A549 (cell line): Measurements from ENCODE around the gene MFNG. TPM values are rescaled to one million over a fixed set of nuclear protein-coding genes. Genes with fewer than 3 reads are reported as not detected.

Experiments used
- ATAC-seq, 2 experiments: fragments of 200-7000 bp in 1 of 2; fragments of >200 bp in 1 of 2; cut with Nextera tagmentation in 1 of 2; cut with Tn5 transposase in 1 of 2; 3 replicates each; pipeline versions ENCODE4 v1.8.0 to v1.9.1; 2018 to 2020; ENCODE audit warnings: mild to moderate bottlenecking in 1 of 2, moderate library complexity in 1 of 2
- CTCF ChIA-PET: fragments of 300-600 bp; sonication (Branson Sonifier 250); formaldehyde crosslinking; extraction: SDS; loops from one replicate; lab custom pipeline; 2021; ENCODE audit warnings: antibody characterized with exemption, inconsistent platforms; lab: Yijun Ruan, JAX
- POLR2A ChIA-PET: fragments of 350-600 bp; formaldehyde crosslinking; extraction: SDS; loops from one replicate; lab custom pipeline; 2021; ENCODE audit warnings: antibody characterized with exemption, inconsistent platforms; lab: Yijun Ruan, JAX
- DNase-seq, 2 experiments: peaks; one replicate each; pipeline versions ENCODE4 v3.0.0 to v3.0.0-alpha.2; 2011 to 2016; ENCODE audit warnings: low read depth in 1 of 2, low spot score in 1 of 2
- FAIRE-seq: peaks from 2 replicates; lab custom pipeline; 2011; peaks lifted over from hg19 to GRCh38; lab: Jason Lieb, UNC
- H3K27ac ChIP-seq, 2 experiments: fragments of >200 bp; sonication (Bioruptor Twin); formaldehyde crosslinking; 3 replicates each; pipeline ENCODE4 v1.5.1; 2016 to 2017
- H3K4me1 ChIP-seq: fragments of >200 bp; sonication (Bioruptor Twin); formaldehyde crosslinking; 3 replicates; pipeline ENCODE4 v1.6.1; 2016
- H3K4me2 ChIP-seq: fragments of >200 bp; sonication (Bioruptor Twin); formaldehyde crosslinking; 3 replicates; pipeline ENCODE4 v1.6.1; 2016
- H3K4me3 ChIP-seq: fragments of >200 bp; sonication (Bioruptor Twin); formaldehyde crosslinking; 3 replicates; pipeline ENCODE4 v1.5.1; 2016
- H3K9me3 ChIP-seq: fragments of >200 bp; sonication (Bioruptor Twin); formaldehyde crosslinking; 3 replicates; pipeline ENCODE4 v1.6.1; 2016
- BHLHE40 ChIP-seq: IDR thresholded peaks from 2 replicates; pipeline ENCODE4 v1.6.1; 2012; ENCODE audit warnings: low read depth, low read length, inconsistent platforms
- CBX8 ChIP-seq: fragments of 200-600 bp; sonication (generic); IDR thresholded peaks from 2 replicates; pipeline ENCODE4 v1.6.1; 2016
- CTCF ChIP-seq: fragments of >200 bp; sonication (Bioruptor Twin); formaldehyde crosslinking; IDR thresholded peaks from 3 replicates; pipeline ENCODE4 v1.5.1; 2016
- EHF ChIP-seq: fragments of 250-450 bp; sonication (Bioruptor Pico); IDR thresholded peaks from 2 replicates; pipeline ENCODE4 v1.5.0; 2020; ENCODE audit warnings: mild to moderate bottlenecking
- ELK1 ChIP-seq: fragments of 150-350 bp; IDR thresholded peaks from 2 replicates; pipeline ENCODE4 v1.6.1; 2014; ENCODE audit warnings: low read depth, mild to moderate bottlenecking, low read length
- EP300 ChIP-seq, 2 experiments: fragments of >200 bp; sonication (Bioruptor Twin); formaldehyde crosslinking; IDR thresholded peaks; 2 replicates in 1 of 2; 3 replicates in 1 of 2; pipeline ENCODE4 v1.6.1; 2016 to 2017
- ESRRA ChIP-seq: fragments of 150-350 bp; IDR thresholded peaks from 2 replicates; pipeline ENCODE4 v1.6.1; 2014; ENCODE audit warnings: mild to moderate bottlenecking, low read length, borderline replicate concordance
- FOSB ChIP-seq: fragments of 250-450 bp; sonication (Bioruptor Pico); IDR thresholded peaks from 2 replicates; pipeline ENCODE4 v1.5.0; 2020; ENCODE audit warnings: mild to moderate bottlenecking, moderate library complexity
- FOSL2 ChIP-seq, 2 experiments: fragments of 450-650 bp in 1 of 2; fragments of >200 bp in 1 of 2; sonication (Bioruptor Twin) in 1 of 2; formaldehyde crosslinking; IDR thresholded peaks; 2 replicates each; pipeline versions ENCODE4 v1.5.0 to v1.6.1; 2016 to 2020; ENCODE audit warnings: mild to moderate bottlenecking in 1 of 2, moderate library complexity in 1 of 2
- HES2 ChIP-seq: fragments of >200 bp; sonication (Bioruptor Twin); formaldehyde crosslinking; IDR thresholded peaks from 2 replicates; pipeline ENCODE4 v1.6.1; 2016
- HMGXB4 ChIP-seq: fragments of 250-450 bp; sonication (Bioruptor Pico); IDR thresholded peaks from 2 replicates; pipeline ENCODE4 v1.5.0; 2021; ENCODE audit warnings: mild to moderate bottlenecking, moderate library complexity, borderline replicate concordance
- KDM5A ChIP-seq: fragments of 200-600 bp; sonication (generic); IDR thresholded peaks from 2 replicates; pipeline ENCODE4 v1.6.1; 2016; ENCODE audit warnings: antibody characterized with exemption, mild to moderate bottlenecking
- NFE2L2 ChIP-seq: fragments of 150-350 bp; conservative IDR thresholded peaks from 2 replicates; pipeline ENCODE4 v1.6.1; 2014; ENCODE audit warnings: low read length
- PHF8 ChIP-seq: fragments of 200-600 bp; sonication (generic); IDR thresholded peaks from 2 replicates; pipeline ENCODE4 v1.6.1; 2016; ENCODE audit warnings: low read depth, mild to moderate bottlenecking, antibody characterized with exemption, moderate library complexity, borderline replicate concordance
- RAD21 ChIP-seq, 2 experiments: fragments of >200 bp in 1 of 2; sonication (Bioruptor Twin) in 1 of 2; formaldehyde crosslinking in 1 of 2; IDR thresholded peaks in 1 of 2; conservative IDR thresholded peaks in 1 of 2; 2 replicates in 1 of 2; 3 replicates in 1 of 2; pipeline ENCODE4 v1.6.1; 2012 to 2018; ENCODE audit warnings: inconsistent platforms in 1 of 2
- RARB ChIP-seq: fragments of 250-450 bp; sonication (Bioruptor Pico); IDR thresholded peaks from 2 replicates; pipeline ENCODE4 v1.8.0; 2021; ENCODE audit warnings: mild to moderate bottlenecking, moderate library complexity
- REST ChIP-seq: fragments of 200-600 bp; sonication (generic); IDR thresholded peaks from 2 replicates; pipeline ENCODE4 v1.6.1; 2016; ENCODE audit warnings: antibody characterized with exemption, mild to moderate bottlenecking, moderate library complexity
- RFX5 ChIP-seq: fragments of 450-650 bp; IDR thresholded peaks from 2 replicates; pipeline ENCODE4 v1.7.1; 2014; ENCODE audit warnings: antibody characterized with exemption, mild to moderate bottlenecking, moderate library complexity
- SREBF2 ChIP-seq: fragments of 450-650 bp; IDR thresholded peaks from 2 replicates; pipeline ENCODE4 v1.6.1; 2014; ENCODE audit warnings: mild to moderate bottlenecking, moderate library complexity
- ZC3H11A ChIP-seq: fragments of 450-650 bp; IDR thresholded peaks from 2 replicates; pipeline ENCODE4 v1.6.1; 2014; ENCODE audit warnings: antibody characterized with exemption, mild to moderate bottlenecking
- WGBS: methylation state at CpG from one replicate; pipeline ENCODE4 v1.1.6; 2017; ENCODE audit errors: missing lambda C conversion rate; 5-methylcytosine and 5-hydroxymethylcytosine counted together
- polyA plus RNA-seq, 4 experiments: library from polyadenylated mRNA; depleted of rRNA in 3 of 4; stranded (reverse); fragments of >200 nt; fragmentation: RNase III in 1 of 4; extraction: RNeasy Plus Mini Kit Qiagen cat#74134 plus additional on column Dnase treatment in 1 of 4; gene quantifications; 2 replicates in 3 of 4; 3 replicates in 1 of 4; pipeline ENCODE4 v1.2.3, GENCODE V29; 2011 to 2017

MFNG gene
- polyA plus RNA-seq, 2 of the 4 experiments (the other 2 are of a cell fraction) = 1.2 to 1.8 TPM

- WGBS = 87% methylated on average over 14 of the region's 14 CpGs
- TF ChIP-seq RARB (CRISPR knock-in tag) = no peak
- TF ChIP-seq ZC3H11A = no peak
- no peak for TF ChIP-seq ESRRA
- no peak for TF ChIP-seq CTCF
- no peak for TF ChIP-seq HMGXB4 (CRISPR knock-in tag)
- no peak for TF ChIP-seq EHF
- no peak for TF ChIP-seq FOSL2 (IDR thresholded peaks at IDR 0.05)
- no peak for TF ChIP-seq FOSL2 (CRISPR knock-in tag; IDR thresholded peaks at IDR 0.05)
- TF ChIP-seq CBX8 = no peak
- no peak for TF ChIP-seq EP300 (IDR thresholded peaks at IDR 0.05)
- no peak for TF ChIP-seq REST
- TF ChIP-seq PHF8 = no peak
- no peak for TF ChIP-seq FOSB (CRISPR knock-in tag)
- no peak for TF ChIP-seq BHLHE40
- no peak for TF ChIP-seq ELK1
- no peak for TF ChIP-seq HES2
- no peak for TF ChIP-seq KDM5A
- no peak for TF ChIP-seq SREBF2
- TF ChIP-seq NFE2L2 = no peak
- no peak for TF ChIP-seq RAD21 (conservative IDR thresholded peaks at IDR 0.05 in 1 of 2, IDR thresholded peaks at IDR 0.05 in 1 of 2)
- TF ChIP-seq RFX5 = no peak
- Histone ChIP-seq H3K4me2 (no peak overlapping the region), H3K27ac (0 out of 6 replicates have a peak overlapping the region, but pooled peaks of 1 of the 2 experiments have one; percentile 23), H3K9me3 (no peaks in the 10 kb centered on the region), H3K4me1 (peaks cover 28% of the 10 kb centered on the region), H3K4me3 (no peak overlapping the region)
- ChIA-PET CTCF (interaction anchor here (1.2 to 1.5 kb wide), 3 partner anchors 18 to 49 kb away, joined by 3 to 9 read pairs (median 4); no protein-coding TSS in a partner anchor), POLR2A (no interaction called here)
- no peak for DNase-seq
- ATAC-seq = no peak
- FAIRE-seq = no peak
Observed at GRCh38 chr22:37521236-37521739, 35.1 kb upstream of the MFNG start.
